H1 (cell line): ENCODE results near the gene USP20. TPM values are rescaled to one million over a fixed set of nuclear protein-coding genes. Genes with fewer than 3 reads are reported as not detected.

Experiments
- CTCF ChIA-PET: fragments of 300-600 bp; sonication (Branson Sonifier 250); formaldehyde crosslinking; loops from one replicate; lab custom pipeline; 2021; ENCODE audit not compliant: partially characterized antibody; lab: Charles Lee
- POLR2A ChIA-PET: fragments of 300-600 bp; sonication (Branson Sonifier 250); formaldehyde crosslinking; loops from one replicate; lab custom pipeline; 2021; ENCODE audit warnings: inconsistent platforms; ENCODE audit not compliant: partially characterized antibody; lab: Charles Lee
- DNase-seq, 2 experiments: peaks; one replicate each; pipeline versions ENCODE4 v3.0.0 to v3.0.0-alpha.2; 2010 to 2022; ENCODE audit warnings: low spot score in 2 of 2, low read depth in 1 of 2, mixed read lengths in 1 of 2
- FAIRE-seq: peaks from 2 replicates; lab custom pipeline; 2011; peaks lifted over from hg19 to GRCh38; lab: Jason Lieb, UNC
- H2AFZ ChIP-seq: 2 replicates; pipeline ENCODE4 v1.8.1; 2012; ENCODE audit warnings: low read length, inconsistent platforms
- H2AK5ac ChIP-seq: 2 replicates; pipeline ENCODE4 v1.6.1; 2013; ENCODE audit warnings: low read depth, low read length
- H2BK120ac ChIP-seq: replicated peaks from 2 replicates; pipeline ENCODE3; 2013; ENCODE audit warnings: low read depth, low read length, inconsistent platforms
- H2BK12ac ChIP-seq: 2 replicates; pipeline ENCODE4 v1.6.1; 2013; ENCODE audit warnings: low read depth, low read length
- H2BK15ac ChIP-seq: 2 replicates; pipeline ENCODE4 v1.6.1; 2013; ENCODE audit warnings: low read length
- H2BK20ac ChIP-seq: 2 replicates; pipeline ENCODE4 v1.6.1; 2013; ENCODE audit warnings: low read length
- H2BK5ac ChIP-seq: 2 replicates; pipeline ENCODE4 v1.6.1; 2013; ENCODE audit warnings: low read depth, low read length
- H3K14ac ChIP-seq: 2 replicates; pipeline ENCODE4 v1.6.1; 2013; ENCODE audit warnings: inconsistent platforms; ENCODE audit not compliant: insufficient read length
- H3K18ac ChIP-seq: 2 replicates; pipeline ENCODE4 v1.6.1; 2013; ENCODE audit warnings: low read length; ENCODE audit errors: extremely low read depth
- H3K23ac ChIP-seq: 2 replicates; pipeline ENCODE4 v1.6.1; 2013; ENCODE audit warnings: inconsistent platforms; ENCODE audit not compliant: insufficient read length
- H3K23me2 ChIP-seq: 2 replicates; pipeline ENCODE4 v1.6.1; 2013; ENCODE audit warnings: low read depth, low read length
- H3K27ac ChIP-seq: 2 replicates; pipeline ENCODE4 v1.6.1; 2011; ENCODE audit warnings: low read depth, low read length, inconsistent platforms
- H3K27me3 ChIP-seq, 4 experiments: replicated peaks in 1 of 4; 1 replicate in 1 of 4; 2 replicates in 3 of 4; pipeline versions ENCODE4 v1.6.1 to v1.8.1; 2011 to 2013; ENCODE audit warnings: low read length in 3 of 4, mild to moderate bottlenecking in 3 of 4, inconsistent platforms in 2 of 4, mixed read lengths in 2 of 4, moderate library complexity in 1 of 4; ENCODE audit not compliant: control insufficient read depth in 3 of 4, insufficient read depth in 3 of 4; ENCODE audit errors: extremely low read depth in 1 of 4
- H3K36me3 ChIP-seq, 4 experiments: 2 replicates each; pipeline versions ENCODE4 v1.6.1 to v1.8.1; 2011 to 2013; ENCODE audit warnings: mild to moderate bottlenecking in 4 of 4, low read length in 3 of 4, moderate library complexity in 2 of 4, control low read depth in 1 of 4, inconsistent platforms in 1 of 4; ENCODE audit not compliant: insufficient read depth in 4 of 4, control insufficient read depth in 2 of 4
- H3K4ac ChIP-seq: replicated peaks from 2 replicates; pipeline ENCODE3; 2013; ENCODE audit warnings: low read length, low read depth, mixed read lengths, inconsistent platforms; ENCODE audit not compliant: insufficient read length
- H3K4me1 ChIP-seq, 4 experiments: replicated peaks in 1 of 4; 1 replicate in 1 of 4; 2 replicates in 3 of 4; pipeline versions ENCODE4 v1.6.1 to v1.8.1; 2011 to 2013; ENCODE audit warnings: low read length in 3 of 4, inconsistent platforms in 2 of 4, mixed read lengths in 1 of 4; ENCODE audit not compliant: insufficient read depth in 4 of 4, control insufficient read depth in 3 of 4
- H3K4me2 ChIP-seq, 2 experiments: 2 replicates each; pipeline versions ENCODE4 v1.6.1 to v1.8.1; 2011 to 2013; ENCODE audit warnings: low read depth in 2 of 2, low read length in 2 of 2, control low read depth in 1 of 2, inconsistent platforms in 1 of 2, mild to moderate bottlenecking in 1 of 2; ENCODE audit not compliant: insufficient read depth in 1 of 2
- H3K4me3 ChIP-seq, 4 experiments: fragments of 200-600, 300-600 bp in 1 of 4; sonication (generic), shearing (Covaris generic), sonication (Bioruptor Twin) in 1 of 4; 2 replicates each; pipeline versions ENCODE4 v1.5.1 to v1.8.1; 2011 to 2016; ENCODE audit warnings: low read length in 4 of 4, low read depth in 3 of 4, control low read depth in 2 of 4, inconsistent platforms in 2 of 4, mild to moderate bottlenecking in 2 of 4, mixed read lengths in 1 of 4, moderate library complexity in 1 of 4; ENCODE audit not compliant: insufficient read depth in 2 of 4; ENCODE audit errors: extremely low read depth in 1 of 4
- H3K56ac ChIP-seq: replicated peaks from 2 replicates; pipeline ENCODE3; 2013; ENCODE audit warnings: low read depth, mild to moderate bottlenecking, mixed read lengths, low read length, inconsistent platforms; ENCODE audit not compliant: insufficient read length
- H3K79me1 ChIP-seq: 2 replicates; pipeline ENCODE4 v1.6.1; 2013; ENCODE audit warnings: low read depth, low read length, control low read depth
- H3K79me2 ChIP-seq, 2 experiments: 2 replicates each; pipeline versions ENCODE4 v1.6.1 to v1.8.1; 2012 to 2013; ENCODE audit warnings: low read length in 2 of 2, mild to moderate bottlenecking in 2 of 2, inconsistent platforms in 1 of 2; ENCODE audit not compliant: insufficient read depth in 2 of 2, control insufficient read depth in 1 of 2
- H3K9ac ChIP-seq, 4 experiments: replicated peaks in 1 of 4; 1 replicate in 1 of 4; 2 replicates in 3 of 4; pipeline versions ENCODE4 v1.6.1 to v1.8.1; 2011 to 2013; ENCODE audit warnings: low read depth in 3 of 4, low read length in 3 of 4, control low read depth in 2 of 4, mild to moderate bottlenecking in 2 of 4, moderate library complexity in 2 of 4, inconsistent platforms in 1 of 4; ENCODE audit errors: extremely low read depth in 1 of 4
- H3K9me3 ChIP-seq, 2 experiments: 2 replicates each; pipeline versions ENCODE4 v1.6.1 to v1.8.1; 2012 to 2013; ENCODE audit warnings: mild to moderate bottlenecking in 2 of 2, moderate library complexity in 2 of 2, control low read depth in 1 of 2, inconsistent platforms in 1 of 2, low read depth in 1 of 2, low read length in 1 of 2, mixed read lengths in 1 of 2; ENCODE audit not compliant: insufficient read depth in 2 of 2
- H4K20me1 ChIP-seq, 2 experiments: replicated peaks in 1 of 2; 2 replicates each; pipeline versions ENCODE3 to v1.8.1; 2011 to 2013; ENCODE audit warnings: inconsistent platforms in 2 of 2, low read length in 2 of 2, mild to moderate bottlenecking in 1 of 2; ENCODE audit not compliant: insufficient read depth in 2 of 2, control insufficient read depth in 1 of 2
- H4K5ac ChIP-seq: 2 replicates; pipeline ENCODE4 v1.6.1; 2013; ENCODE audit warnings: low read length, low read depth, mixed read lengths, inconsistent platforms; ENCODE audit not compliant: insufficient read length
- H4K8ac ChIP-seq: 2 replicates; pipeline ENCODE4 v1.8.0; 2013; ENCODE audit warnings: mild to moderate bottlenecking, moderate library complexity, low read length, inconsistent platforms; ENCODE audit not compliant: insufficient read depth; ENCODE audit errors: extremely low read depth
- H4K91ac ChIP-seq: replicated peaks from 2 replicates; pipeline ENCODE3; 2013; ENCODE audit warnings: low read length, mixed read lengths, inconsistent platforms; ENCODE audit not compliant: insufficient read length
- EP300 ChIP-seq, 2 experiments: IDR thresholded peaks; 1 replicate in 1 of 2; 2 replicates in 1 of 2; pipeline ENCODE4 v1.6.1; 2011 to 2012; ENCODE audit warnings: low read depth in 2 of 2, low read length in 2 of 2, mild to moderate bottlenecking in 2 of 2, borderline replicate concordance in 1 of 2, inconsistent platforms in 1 of 2, moderate library complexity in 1 of 2
- WGBS, 2 experiments: shearing (Covaris generic) in 1 of 2; methylation state at CpG; one replicate each; pipeline versions ENCODE4 v1.1.6 to v1.1.7; 2013 to 2015; ENCODE audit warnings: low lambda C conversion rate in 2 of 2, mixed read lengths in 2 of 2, inconsistent platforms in 1 of 2, low coverage in 1 of 2, missing lambda C conversion rate in 1 of 2; ENCODE audit not compliant: insufficient replicate concordance in 2 of 2, insufficient coverage in 1 of 2, insufficient read length in 1 of 2; ENCODE audit errors: extremely low coverage in 1 of 2, missing lambda C conversion rate in 1 of 2; 5-methylcytosine and 5-hydroxymethylcytosine counted together
- polyA plus RNA-seq, 7 experiments: library from polyadenylated mRNA; depleted of rRNA in 3 of 7; stranded (reverse) in 5 of 7; unstranded in 2 of 7; fragments of >200 nt in 5 of 7; fragments of 200-250 nt in 2 of 7; gene quantifications; 1 replicate in 5 of 7; 2 replicates in 1 of 7; 4 replicates in 1 of 7; pipeline versions ENCODE4 v1.2.1 to v1.2.3, GENCODE V29; 2011 to 2013; ENCODE audit warnings: missing spikeins in 2 of 7, mixed read lengths in 2 of 7
- total RNA-seq: library from RNA; stranded (reverse); fragmentation: NEBNext Ultra II Directional; extraction: Animal tissue kit (Norgen Biotek cat#: 25700); gene quantifications from 2 replicates; pipeline ENCODE4 v1.2.1, GENCODE V29; 2021

USP20 gene
- total and polyA plus RNA-seq, 2 of the 8 experiments (the other 6 are each of a cell fraction or from before 2014, with no cell fraction given): 13.4 to 23.0 TPM

- Histone ChIP-seq H2BK20ac (no peak overlapping the region), H3K4me3 (no peak overlapping the region)
Measured at GRCh38 chr9:129798973-129799372, 36.3 kb upstream of the USP20 start.

More at GRCh38 chr9:129798973-129799372, 36.3 kb upstream of the USP20 start:
- no peak overlapping the region for H2AK5ac ChIP-seq
- H3K23me2 ChIP-seq: peaks cover 5% of the 10 kb centered on the region; the same call in 1 of the 2 replicates
- peaks cover 2% of the 10 kb centered on the region; the same call in 1 of the 2 replicates for H3K79me1 ChIP-seq
- H3K9ac ChIP-seq: no peak overlapping the region
- H2BK5ac ChIP-seq: no peak overlapping the region
- FAIRE-seq: no peak
- H4K8ac ChIP-seq: no peak overlapping the region
- peaks cover 0 to 1% of the 10 kb centered on the region in 2 experiments; a peak in 2 of 4 replicates for H3K79me2 ChIP-seq
- H3K9me3 ChIP-seq: no peaks in the 10 kb centered on the region
- H3K4ac ChIP-seq: no peak overlapping the region
- H4K5ac ChIP-seq: no peak overlapping the region
- H3K18ac ChIP-seq: no peak overlapping the region
- H4K20me1 ChIP-seq: peaks cover 0 to 4% of the 10 kb centered on the region in 2 experiments
- H3K23ac ChIP-seq: no peak overlapping the region
- H3K36me3 ChIP-seq: no peaks in the 10 kb centered on the region
- no peak overlapping the region for H3K14ac ChIP-seq
- POLR2A ChIA-PET: interaction anchor here (0.7 kb wide), 1 partner anchor 70 kb away, joined by 3 read pairs; no protein-coding TSS in a partner anchor
- TF ChIP-seq EP300 (IDR thresholded peaks at IDR 0.05; ENCODE audit: borderline replicate concordance in 1 of 2, low read depth in 2 of 2, low read length in 2 of 2): no peak
- TF ChIP-seq, all 59 proteins: peak for 0
- Histone ChIP-seq H3K27me3 (peaks cover 0 to 4% (median 0%) of the 10 kb centered on the region in 4 experiments; a peak in 1 of 7 replicates), H4K91ac (no peak overlapping the region), H3K4me2 (no peak overlapping the region), H2AFZ (no peak overlapping the region), H2BK12ac (no peak overlapping the region), H3K4me1 (peaks cover 0 to 4% (median 2%) of the 10 kb centered on the region in 4 experiments; a peak in 5 of 7 replicates), H3K27ac (no peak overlapping the region), H3K56ac (no peak overlapping the region), H2BK15ac (no peak overlapping the region), H2BK120ac (no peak overlapping the region)
- WGBS, 2 experiments: 94% methylated on average over 6 of the region's 6 CpGs; no CpG with 5 or more reads in 1 of the 2 experiments
- CTCF ChIA-PET: interaction anchor here (0.7 to 1.6 kb wide), 2 partner anchors 8 to 15 kb away, joined by 3 to 5 read pairs; no protein-coding TSS in a partner anchor
- no peak for DNase-seq
